DMS53 treated with DMSO at 0.1 percent for 48 hours (cell line): Measurements from ENCODE around the gene HOXA7.

ENCODE experiments used
- DNase-seq: peaks from one replicate; lab custom pipeline; 2025; ENCODE audit not compliant: unreplicated experiment; lab: John Stamatoyannopoulos, UW

HOXA7 gene

DNA sequence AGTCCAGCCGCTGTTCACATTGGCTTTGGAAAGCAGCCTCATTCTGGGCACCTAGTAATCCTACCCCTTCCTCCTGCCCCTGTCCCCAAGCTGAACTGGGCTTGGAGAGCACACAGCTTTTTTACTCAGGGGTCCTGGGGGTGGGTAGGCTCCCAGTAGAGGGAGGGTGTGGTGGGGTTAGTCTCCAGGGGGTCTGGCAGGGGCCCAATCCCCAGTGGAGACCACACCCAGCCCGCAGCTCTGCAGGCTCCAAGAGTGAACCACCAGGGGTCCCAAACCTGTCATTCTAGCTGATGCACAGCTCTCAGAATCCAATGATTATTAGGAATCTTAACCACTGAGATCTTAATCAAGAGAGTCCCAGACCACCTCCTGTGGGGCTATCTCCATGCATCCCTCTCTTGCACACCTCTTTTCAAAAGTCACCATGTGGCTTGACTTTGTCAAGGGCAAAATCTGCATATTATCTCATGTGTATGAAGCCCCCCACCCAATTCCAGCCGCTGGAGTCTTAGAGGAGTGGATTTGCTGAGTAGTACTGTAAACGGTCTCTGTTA, 25.9 kb upstream of the HOXA7 start:
- DNase-seq = no peak

DNA sequence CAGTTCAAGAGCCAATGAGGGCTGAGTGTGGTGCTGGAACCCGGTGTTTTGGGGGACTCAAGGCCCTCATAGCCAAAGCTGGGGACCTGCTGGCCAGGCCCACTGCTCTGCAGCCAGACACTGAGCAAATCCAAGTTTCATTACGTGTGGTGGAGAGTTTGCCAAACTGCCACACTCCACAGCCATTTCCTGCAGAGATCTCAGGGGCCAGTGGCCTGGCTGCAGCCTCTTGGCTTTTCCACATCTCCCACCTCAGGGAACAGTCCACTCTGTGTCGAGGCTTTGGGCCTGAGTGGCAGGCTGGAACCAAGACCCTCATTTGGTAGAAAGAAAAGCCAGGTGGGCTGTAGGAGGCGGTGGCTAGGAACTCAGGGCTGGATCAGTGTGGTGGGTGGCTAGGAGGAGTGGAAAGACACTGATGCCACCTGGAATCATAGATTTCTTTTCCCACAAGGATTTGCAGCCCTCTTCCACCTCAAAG, 25.4 kb upstream of the HOXA7 start:
- DNase-seq = no peak

DNA sequence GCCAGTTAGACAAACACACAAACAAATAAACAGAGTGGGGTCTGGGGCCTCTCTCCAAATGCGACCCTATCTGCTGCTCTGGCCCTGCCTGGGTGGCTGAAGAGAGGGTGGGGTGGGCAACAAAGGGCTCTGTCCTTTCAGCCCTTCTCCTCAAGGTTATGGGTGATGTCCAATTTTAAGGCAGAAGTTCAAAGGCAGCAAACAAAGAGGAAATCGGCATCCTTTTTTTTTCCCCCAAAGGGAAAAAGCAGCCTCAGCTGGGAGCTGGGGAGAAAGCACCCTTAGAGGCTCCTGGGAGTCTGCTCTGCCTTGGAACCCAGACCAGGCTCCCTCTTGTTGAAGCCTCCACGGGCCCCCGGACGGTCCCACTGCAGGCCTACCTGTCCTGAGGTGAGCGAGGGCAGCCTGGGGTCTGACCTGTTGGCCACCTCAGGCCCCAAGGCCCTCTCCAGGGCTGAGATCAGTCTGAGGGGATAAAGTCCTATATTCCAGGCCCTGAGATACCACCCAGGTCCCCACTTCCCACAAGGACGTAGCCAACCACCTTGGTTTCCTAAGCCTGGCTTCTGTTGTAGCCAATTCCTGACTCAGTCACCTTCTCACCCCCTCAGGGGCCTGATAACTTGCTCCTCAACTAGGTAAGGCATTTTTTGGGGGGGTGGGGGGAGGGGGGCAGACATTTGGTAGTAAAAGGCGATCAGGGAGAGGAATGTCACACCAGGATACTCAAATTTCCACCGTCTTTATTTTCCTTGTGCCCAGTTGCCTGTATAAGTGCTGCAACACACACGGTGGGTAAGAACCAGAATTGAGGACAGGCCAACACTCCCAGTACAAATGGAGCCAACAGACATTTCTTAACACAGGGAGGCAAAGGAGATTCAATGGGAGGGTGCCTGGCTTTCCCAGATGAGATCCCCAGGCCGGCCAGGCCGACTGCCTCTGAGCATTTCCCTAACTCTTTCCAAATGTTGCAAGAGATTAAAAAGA, 24.3 kb upstream of the HOXA7 start:
- no peak for DNase-seq

DNA sequence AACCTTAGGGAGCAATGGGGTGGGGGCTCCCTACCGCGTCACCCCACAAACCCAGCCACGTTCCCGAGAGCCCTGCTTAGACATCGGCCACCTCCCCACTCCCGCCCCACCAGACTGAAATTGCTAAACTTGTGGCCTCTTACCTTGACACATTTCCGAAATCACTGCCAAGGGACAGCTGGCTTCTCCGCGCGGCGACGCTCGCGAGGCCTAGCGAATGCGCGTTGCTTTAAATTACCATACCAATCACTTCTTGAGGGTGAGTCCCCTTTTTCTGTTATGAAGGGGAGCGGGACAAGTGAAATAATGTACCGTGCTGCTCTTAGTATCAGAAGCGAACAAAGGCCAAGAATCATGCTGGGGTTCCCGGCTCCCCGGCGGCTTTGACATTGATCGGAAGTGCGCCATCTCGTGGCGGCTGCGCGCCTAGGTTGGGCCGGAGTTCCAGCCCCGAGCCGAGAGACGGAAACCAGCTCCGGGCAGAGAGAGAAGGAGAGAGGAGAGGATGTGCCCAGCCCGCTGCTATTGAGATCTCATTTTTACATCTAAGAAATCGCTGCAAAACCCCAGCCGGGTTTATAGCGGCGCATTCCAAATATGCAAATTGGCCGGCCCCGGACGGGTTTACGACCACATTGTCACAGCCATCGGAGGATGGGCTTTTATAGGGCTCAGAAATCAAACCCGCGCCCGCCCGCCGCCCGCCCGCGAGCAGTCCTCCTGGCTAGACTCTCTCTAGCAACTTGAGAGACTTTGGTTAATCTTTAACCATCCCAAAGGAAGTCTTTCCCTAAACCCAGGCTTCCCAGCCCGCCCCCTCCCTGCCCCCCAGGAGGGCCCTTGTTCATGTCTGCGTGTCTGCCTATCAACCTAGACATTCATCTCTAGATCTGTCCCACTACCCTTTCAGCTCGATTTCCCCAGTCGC, 23.3 kb upstream of the HOXA7 start:
- DNase-seq = peak; percentile 72

DNA sequence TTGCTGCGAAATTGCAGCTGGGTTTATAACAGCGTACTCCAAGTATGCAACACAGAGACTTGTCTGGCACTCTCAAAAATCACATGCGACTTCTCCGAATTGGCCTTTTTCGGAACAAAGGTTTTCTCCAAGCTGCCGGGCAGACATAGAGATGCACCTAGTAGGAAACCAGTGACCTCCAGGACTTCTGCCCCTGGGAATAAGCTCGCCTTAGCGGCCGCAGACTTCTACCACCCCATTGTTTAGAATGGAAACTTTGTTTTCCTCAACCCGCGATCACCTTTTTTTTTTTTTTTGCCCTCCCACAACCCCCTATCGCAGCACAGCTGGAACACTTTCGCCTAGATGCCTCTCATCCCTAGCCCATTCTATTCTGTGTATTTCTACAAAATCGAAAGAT, 22.6 kb upstream of the HOXA7 start:
- DNase-seq = no peak

DNA sequence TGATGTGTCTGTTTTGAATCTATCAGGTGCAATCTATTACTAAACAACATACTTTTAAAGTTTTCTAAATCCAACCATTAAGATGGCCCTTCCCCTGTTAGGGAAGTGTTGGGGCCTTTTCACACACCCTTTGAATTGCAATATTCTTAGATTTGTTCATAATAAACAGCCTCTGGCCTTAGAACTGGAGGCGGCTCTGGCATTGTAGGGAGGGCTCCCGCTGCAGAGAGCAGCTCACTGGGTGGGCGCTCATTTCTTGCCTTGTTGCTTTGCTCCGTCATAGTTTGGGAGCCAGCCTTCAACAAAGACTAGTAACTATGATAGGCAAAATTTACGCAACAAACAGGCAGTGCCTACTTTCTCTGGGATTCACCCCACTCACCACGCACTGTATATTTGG, 21.9 kb upstream of the HOXA7 start:
- DNase-seq = no peak

DNA sequence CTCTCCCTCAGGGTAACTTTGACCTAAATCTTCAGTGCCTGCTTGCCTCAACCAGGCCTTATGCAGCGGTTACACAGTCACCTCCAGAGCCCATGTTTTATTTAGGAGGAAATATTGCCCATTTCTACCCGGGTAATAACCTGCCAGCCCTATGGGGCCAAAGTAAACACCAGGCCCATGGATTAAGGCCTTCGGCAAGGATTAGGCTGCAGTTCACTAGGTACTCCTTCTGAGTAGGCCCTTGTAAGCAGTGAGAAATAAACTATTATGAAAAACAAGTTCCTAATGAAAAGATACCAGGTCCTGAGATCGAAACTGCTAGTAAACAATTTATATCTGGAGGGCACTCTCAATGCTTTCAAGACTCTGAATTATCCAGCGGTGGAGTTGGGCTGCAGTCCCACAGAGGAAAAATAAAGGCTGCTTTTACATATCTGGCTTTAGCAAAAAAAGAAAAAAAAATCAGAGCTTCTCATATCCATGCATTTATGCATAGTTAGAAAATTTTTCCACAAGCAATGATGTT, 21.4 kb upstream of the HOXA7 start:
- DNase-seq = no peak

DNA sequence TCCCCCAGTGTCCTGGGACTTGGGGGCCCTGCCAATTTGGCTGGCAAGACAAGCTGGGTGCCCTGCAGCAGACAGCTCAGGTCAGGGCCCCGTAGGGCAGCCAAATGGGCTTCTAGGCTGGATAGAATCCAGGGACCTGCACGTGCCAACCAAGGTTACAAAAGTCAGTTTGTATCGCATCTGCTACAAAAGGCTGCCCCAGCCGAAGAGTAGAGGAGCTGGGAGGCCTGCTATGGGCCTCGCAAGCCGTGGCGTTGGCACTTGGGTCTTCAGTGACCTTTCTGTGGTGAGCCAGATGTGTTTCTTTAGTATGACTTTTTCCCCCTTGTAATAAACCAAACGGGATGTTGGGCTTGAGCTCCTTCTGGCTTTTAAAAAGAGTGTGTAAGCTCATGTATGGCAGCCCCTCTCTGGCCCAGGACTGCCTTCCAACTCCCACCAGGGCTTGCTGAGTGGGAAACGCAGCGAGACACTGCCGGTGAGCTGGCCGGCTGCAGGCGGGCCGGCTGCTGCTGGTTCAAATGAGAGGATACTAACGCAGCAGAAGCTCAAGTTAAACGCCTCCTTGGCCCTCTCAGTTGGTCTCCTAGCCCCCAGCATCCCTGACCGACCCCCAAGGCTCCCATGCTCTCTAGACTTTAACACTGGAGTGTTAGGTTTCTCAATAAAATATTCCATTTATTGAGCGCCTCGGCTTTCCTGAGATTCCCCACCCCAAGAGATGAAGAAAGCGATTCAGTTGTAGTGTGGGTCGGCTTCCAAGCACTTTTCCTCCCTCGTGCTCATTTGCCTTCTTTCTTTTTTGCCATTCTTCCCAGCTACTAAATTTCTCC, 20.7 kb upstream of the HOXA7 start:
- no peak for DNase-seq

DNA sequence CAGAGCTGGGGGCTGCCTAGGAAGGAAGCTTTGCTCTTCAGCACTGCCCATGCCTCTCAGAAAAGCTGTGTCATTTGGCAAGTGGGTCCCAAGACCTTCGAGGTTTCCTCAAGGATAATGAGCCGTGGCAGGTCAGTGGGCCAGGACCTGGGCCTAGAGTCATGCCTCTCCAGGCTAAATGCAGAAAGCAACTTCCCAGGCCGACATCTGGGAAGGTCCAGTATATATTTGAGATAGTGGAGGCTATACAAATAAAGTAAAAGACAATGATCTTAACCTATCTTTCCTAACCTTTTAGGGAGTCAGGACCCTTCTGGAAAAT, 20.0 kb upstream of the HOXA7 start:
- DNase-seq = no peak

DNA sequence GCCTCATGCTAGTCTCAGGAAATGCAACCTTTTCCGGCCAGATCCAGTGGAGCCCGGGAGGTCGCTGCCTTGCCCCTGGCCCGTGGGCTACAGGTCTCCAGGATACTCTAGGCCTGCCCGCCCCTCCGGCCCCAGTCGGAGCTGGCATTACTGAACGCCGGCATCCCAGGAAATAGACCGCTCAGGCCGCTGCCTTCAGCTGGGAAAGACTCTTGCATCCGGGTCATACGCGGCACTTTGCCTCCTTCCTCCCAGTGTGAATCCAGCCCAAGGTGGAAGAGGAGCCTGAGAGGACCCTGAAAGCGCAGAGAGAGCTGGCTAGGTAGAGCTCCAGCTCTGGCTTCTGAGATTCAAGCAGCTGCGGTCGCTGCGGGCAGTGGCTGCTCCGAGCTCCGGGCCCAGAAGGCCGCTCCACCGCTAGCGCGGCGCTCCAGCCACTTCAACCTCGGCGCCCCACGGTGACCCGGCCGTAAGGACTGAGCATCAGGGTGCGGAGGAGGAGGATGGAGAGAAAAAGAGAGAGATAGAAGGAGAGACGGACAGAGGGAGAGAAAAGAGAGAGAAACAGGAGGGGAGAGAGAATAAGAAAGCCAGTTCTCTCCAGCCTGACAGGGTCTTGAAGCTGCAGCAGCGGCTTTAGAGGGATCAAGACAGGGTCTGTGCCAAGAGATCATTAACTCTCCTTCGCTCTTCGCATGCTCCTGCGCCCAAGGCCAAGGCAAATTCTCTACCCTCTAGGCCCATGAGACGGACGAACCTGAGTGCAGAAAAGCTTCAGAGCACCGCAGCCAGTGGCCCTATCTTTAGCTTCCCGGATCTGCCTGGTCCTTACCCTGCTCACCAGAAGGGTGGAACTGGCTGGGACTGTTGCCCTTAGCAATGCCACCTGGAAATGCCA, 19.4 kb upstream of the HOXA7 start:
- DNase-seq = no peak

DNA sequence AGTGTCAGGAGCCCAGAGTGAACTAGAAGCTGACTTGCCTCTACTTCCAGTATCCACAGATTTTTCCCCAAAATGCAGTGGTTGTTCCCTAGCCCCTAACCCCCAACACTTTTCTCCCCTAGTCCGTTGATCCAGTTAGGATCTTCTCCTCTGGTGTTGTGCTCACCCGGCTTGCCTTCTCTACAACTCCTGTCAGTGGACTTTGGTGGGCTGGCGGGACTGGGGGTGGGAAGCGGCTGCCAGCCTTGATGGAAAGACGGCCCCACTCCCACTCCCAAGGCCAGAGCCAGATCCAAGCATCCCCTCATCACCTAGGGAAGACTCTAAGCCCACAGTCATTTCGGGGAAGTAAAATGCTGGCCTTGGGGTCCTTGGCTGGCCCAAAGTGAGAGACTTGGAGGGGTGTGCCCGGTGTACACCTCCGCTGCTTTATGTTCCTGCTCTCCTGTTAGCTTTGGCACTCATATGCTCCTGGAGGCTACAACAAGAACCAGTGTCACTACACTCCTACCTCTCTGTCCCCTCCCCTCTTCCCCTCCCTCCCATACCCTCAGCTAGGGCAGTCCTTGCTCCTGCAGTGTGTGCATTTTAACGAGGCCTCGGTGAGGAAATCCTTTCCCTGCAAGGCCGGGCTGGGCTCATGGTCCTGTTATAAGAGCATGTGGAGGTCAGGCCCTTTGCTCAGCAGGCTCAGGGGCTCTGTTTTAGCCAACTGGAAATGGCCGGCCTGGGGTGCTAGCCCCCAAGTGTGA, 18.6 kb upstream of the HOXA7 start:
- no peak for DNase-seq

DNA sequence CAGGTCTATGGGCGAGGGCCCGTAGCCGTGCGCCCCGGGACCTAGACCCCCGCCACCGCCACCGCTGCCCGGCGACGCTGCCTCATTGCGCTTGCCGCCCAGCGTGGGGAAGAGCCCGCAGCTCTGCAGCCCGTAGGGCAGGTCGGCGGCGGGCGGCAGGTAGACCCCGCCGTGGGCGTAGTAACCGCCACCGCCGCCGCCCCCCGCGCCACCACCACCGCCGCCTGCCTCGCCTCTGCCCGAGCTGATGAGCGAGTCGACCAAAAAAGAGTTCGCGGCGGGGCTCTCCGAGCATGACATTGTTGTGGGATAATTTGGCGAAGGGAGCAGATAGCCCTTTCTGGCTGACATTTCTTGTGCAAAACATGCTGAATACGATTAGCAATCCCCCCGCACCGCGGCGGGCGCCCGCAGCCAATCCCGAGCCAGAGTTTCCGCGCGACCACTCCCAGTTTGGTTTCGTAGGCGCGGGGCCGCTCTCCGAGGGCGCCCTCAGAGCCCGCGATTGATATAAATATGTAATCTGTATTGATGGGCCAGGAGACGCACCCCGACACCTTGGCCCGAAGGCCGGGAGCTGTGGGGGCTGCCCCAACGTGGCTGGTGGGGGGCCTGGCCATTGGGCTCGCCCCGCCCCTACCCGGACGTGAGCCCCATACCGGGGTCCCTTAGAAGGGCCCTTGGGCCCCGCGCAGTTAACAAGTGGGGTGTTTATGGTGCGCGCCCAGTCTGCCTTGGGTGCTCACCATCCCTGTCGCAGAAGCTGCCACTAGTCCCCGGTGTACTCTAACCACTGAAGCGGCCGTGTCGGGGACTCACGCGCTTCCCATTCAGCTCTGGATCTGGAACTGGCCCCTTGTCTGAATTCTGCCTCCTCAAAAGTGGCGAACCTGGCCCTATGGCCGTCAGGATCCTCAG, 17.7 kb upstream of the HOXA7 start, which contains the start of gene HOXA10:
HOXA10 (minus strand) TSS at position 365 of the 918 bp plus-strand sequence; CDS start at position 351, 14 bp downstream.
- DNase-seq = no peak

DNA sequence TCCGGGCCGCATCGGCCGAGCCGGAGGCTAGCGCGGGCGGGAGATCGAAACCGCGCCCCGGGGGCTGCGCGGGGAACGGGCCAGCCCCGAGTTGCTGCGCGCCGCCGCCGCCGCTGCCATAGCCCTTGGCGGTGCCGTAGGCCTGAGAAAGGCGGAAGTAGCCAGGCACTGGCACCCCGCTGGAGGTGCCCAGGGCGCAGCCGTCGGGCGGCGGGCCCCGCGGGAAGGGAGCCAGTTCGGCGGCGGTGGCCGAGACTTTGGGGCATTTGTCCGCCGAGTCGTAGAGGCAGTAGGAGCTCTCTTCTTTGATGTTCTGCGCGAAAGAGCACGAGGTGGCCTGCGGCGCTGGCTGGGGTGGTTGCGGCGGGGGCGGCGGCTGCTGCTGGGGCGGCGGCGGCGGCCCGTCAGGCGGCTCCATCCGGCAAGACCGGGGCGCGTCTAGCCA, 17.1 kb upstream of the HOXA7 start:
- DNase-seq = no peak

DNA sequence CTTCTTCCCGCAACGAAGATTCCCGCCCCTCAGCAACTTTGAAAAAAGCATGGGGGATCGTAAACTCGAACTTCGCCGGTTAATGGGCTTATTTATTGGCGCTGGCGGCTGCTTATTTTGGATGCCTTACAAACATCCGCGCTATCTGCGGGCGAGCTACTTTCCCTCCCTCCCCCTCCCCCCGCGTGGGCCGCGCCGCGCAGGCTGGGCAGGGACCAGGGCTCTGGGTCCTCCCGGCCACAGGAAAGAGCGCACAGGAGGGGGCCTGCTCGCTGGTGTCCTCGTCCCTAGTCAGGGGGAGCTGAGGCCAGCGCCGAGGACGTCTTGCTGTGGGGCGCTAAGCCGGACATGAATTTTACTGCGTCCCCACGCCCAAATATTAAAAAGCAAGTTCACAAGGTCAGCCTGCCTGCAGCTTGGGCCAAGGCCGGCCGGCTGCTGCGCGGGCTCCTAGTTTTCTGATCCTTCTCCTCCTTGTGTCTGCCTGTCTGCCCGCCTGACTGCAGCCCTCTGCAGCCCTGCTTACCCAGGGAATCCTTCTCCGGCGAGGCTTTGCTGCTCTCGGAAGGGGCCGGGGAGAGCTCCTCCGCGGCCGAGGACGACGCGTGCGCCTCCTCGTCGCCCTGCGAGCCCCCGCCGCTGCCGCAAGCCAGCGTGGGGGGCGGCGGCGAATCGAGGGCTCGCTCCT, 16.5 kb upstream of the HOXA7 start:
- DNase-seq = peak; percentile 35

DNA sequence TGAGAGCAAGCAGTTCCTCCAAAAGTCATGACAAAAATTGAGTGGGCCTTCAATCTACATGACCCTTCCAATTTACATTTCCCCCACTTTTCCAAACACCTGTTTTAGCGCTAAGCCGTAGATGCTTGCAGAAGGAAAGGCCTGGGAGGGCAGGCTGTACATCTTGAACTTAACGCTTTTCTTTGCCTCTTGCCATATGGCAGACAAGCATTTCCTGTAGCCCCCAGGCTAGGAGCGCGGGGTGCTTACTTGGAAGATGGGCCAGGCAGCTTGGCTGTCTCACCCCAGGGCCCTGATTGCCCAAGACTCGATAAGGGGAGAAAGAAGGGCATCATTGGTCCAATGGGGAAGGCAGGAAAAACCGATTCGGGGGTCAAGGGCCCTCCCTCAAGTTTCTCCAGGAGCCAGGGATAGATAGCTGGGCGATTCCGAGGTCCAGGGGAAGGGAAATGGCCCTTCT, 15.9 kb upstream of the HOXA7 start:
- DNase-seq = no peak

DNA sequence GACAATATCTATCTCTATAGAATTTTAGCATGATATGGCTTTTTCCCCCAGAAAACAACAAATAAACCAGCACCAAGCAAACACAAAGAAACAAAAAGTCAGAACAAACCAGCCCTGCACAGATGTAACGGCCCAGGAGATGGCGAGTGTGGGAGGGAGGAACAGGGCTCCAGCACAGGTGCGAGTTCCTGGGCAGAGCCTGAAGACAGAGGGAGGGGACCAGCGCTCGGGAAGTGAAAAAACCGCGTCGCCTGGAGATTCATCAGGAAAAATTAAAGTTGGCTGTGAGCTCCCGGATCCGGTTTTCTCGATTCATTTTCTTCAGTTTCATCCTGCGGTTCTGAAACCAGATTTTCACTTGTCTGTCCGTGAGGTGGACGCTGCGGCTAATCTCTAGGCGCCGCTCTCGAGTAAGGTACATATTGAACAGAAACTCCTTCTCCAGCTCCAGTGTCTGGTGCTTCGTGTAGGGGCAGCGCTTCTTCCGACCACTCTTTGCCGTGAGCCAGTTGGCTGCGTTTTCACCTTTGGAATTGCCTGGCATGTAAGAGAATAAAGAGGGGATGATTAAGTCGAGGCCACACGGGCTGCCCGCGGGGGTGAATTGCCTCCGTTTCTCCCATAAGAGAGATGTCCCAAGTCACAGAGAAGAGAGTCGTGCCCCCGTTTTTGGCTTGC, 15.3 kb upstream of the HOXA7 start:
- DNase-seq = peak; percentile 63
